Activated T-cell treated with anti-CD3 and anti-CD28 coated beads, Interleukin-2, amount 50 U/mL, for 48 hours (primary cell): Measurements from ENCODE around the gene BRD9.
"Not testable (repeated sequence)": the region's sequence is repeated elsewhere in the genome, so short reads cannot be mapped to it uniquely, and the experiment has no call there.

Source experiments
- DNase-seq, 2 experiments: peaks; one replicate each; pipeline ENCODE4 v3.0.0-alpha.2; 2020

Gene BRD9

DNA sequence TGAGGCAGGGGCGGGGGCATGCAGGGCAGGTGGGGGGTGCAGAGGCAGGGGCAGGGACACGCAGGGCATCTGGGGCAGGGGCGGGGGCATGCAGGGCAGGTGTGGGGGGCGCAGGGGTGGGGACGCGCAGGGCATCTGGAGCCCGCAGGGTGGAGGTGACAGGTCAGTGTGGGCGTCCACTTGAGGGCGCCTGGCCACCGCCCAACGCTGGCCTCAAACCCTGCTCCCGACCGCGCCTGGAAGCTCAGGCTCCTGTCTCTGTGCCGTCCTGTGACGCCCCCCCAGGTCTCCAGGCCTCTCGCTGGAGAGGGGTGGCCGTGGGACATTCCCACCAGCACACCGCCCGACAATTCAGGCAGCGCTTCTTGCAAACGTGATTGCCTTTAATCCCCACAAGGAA is 48.7 kb downstream of the BRD9 start:
- DNase-seq, result peak in 1 of 2 experiments; percentile 7

DNA sequence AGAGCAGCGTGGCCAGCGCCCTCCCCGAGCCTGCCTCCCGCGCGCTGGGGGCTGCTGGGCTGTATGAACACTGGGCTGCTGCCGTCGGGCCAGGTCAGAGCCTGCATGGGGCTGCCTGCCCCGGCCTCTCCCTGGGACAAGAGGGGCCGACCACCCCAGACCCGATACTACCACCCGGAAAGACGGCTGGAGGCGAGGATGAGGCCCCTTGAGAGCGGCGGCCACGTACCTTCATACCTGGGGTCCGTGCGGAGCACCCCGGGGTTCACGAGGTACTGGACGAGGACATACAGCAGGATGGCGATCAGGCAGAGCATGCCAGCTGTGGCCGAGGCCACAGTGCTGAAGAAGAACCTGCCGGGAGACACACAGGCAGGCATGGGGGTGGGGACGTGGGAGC is 49.2 kb downstream of the BRD9 start:
- DNase-seq, result peak in 1 of 2 experiments; percentile 2

DNA sequence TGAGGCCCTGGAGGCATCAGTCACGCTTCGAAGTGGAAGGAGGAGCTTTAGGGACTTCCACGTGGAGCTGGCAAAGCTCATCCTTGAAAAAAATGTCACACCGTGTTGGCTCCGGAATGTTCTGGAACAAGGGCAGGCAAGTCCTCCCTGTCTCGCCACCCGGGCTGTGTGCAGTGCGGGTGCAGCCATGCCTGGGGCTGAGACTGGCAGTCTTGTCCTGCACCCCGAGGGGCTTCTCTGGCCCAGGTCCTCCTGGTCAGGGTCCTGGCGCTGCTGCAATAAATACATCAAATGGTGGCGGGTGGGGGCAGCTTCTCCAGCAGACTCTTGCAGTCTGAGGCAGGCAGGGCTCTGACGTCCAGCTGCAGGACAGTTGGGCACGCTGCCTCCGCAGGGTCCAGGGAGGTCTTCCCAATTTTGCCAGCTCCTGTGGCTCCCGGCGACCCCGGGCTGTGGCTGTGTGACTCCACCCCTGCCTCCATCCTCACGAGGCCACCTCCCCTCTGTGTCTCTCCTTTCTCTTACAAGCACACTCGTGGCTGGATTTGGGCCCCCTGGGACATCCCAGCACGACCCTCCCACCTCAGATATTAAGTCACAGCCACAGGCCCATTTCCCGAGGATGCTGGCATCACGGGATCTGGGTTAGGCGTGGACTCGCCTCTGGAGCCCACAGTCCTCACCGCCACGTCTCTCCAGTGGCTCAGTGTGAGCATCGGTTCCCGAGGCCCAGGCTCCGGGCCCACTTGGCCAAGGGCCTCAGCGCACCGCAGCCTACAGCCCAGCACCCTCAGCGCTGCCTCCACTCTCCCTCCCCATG is 50.0 kb downstream of the BRD9 start:
- peak in 1 of 2 experiments; percentile 12 for DNase-seq

DNA sequence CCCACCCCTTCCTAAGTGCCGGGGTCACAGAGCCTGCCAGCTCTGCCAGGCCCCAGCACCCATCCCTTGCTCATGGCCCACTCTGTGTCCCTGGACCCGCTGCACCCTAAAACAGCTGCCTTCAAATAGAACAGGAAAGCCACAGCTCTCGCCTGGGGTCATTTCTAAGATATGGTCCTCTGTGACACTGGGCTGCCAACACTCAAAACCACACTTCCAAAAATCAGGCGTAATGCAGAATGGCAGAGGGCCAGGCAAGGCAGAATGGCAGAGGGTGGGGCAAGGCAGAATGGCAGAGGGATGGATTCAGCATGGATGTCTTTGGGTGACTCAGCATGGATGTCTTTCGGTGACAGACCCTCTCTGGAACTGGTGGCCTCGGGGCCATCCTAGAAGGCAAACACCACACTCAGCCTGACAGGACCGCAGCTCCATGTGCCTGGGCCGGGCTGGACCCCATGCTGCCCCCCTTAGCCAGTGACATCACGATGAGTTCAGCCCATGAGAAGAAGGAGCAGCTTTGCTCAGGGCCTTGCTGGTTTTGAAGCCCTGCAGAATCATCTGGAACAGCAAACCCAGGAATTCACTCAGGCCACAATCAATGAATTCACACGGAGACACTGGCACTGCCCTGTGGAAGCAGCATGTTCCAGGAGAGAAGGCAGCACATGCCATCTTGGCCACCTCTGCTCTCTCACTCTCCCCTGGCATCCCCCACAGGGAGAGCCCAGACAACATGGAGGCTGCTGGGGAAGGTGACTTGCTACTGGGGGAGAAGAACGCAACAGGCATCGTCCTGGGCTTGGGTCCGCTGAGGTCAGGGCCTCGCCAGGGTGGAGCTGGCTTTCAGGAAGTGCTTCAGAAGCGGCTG is 50.8 kb downstream of the BRD9 start:
- peak in 1 of 2 experiments; percentile 15 for DNase-seq

DNA sequence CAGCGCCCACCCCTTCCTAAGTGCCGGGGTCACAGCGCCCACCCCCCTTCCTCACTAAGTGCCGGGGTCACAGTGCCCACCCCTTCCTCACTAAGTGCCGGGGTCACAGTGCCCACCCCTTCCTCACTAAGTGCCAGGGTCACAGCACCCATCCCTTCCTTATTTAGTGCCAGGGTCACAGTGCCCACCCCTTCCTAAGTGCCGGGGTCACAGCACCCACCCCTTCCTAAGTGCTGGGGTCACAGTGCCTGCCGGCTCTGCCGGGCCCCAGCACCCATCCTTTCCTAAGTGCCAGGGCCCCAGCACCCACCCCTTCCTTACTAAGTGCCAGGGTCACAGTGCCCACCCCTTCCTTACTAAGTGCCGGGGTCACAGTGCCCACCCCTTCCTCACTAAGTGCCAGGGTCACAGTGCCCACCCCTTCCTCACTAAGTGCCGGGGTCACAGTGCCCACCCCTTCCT is 51.6 kb downstream of the BRD9 start:
- peak in 1 of 2 experiments; percentile 3 for DNase-seq

DNA sequence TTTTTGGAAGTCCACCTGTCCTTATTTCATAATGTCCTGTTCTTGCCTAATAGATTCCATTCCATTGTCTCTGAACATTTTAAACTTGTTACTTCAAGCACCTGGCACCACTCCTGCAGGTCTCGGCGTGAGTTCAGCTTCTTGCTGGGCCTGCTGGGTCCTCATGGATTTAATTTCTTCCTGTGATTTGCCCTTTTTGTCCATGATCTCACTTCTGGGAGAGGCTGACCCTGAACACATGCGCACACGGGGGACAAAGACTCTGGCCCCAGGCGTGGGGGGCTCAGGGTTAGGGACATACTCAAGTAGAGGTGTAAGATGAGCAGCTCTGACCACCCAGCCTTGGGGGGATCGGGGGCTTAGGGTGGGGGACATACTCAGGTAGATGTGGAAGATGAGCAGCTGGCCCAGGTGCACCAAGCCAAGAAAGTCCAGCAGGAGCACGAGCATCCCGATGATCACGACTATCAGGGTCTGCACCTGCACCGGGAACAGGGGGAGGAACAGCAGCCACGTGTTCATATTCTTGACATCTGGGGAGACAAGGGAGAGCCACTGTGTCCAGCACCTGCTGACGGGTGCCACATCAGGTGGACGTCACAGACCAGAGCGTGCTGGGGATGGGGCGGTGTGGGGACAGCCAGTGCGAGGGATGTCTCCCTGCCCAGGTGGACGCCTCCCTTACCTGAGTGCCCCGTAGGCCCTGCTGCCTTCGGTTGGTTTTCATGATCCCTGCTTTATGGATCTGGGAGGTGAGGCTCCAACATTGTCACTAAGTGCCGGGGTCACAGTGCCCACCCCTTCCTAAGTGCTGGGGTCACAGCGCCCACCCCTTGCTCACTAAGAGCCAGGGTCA is 52.3 kb downstream of the BRD9 start:
- not testable (repeated sequence) for DNase-seq

DNA sequence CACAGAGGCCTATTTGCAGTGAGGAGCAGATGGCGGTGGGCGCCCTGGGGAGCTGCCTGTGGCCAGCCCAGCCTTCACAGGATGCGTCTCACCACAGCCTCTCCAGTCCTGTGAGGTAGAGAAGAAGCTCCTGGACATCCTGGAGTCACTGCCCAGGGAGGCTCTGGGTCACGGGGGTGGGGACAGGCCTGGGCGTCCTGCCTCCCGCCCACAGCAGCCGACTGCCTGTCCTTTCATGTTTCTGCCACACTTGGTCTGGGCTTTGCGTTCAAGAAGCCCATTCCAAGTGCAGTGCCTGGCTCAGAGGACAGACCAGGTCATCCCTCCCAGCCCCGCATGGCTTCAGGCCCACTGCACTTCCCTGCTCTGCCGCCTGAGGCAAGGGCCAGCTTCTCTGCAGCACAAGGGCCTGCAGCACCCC is 54.2 kb downstream of the BRD9 start:
- DNase-seq, result not testable (repeated sequence)

DNA sequence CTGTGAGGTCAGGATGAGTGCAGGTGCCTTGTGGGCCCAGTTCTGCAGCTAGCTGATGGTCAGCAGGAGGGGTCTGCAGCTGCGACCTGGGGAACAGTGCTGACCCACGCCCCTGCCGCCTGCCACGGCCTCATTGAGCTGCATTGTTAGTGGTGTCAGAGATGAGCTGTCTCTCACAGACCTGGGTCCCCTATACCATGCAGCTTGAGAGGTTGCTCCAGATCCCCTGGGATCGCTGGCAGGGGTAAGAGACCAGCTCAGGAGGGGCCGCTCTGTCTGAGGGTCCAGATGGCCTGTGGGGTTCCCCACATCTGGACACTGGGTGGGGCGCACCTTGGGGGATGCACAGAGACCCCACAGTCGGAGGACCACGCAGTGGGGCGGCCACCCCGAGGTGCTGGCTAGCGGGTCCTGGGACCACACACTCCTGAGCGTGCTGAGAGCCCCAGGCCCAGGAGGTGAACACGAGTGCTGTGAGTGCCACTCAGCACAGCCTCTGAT is 54.9 kb downstream of the BRD9 start:
- not testable (repeated sequence) for DNase-seq

DNA sequence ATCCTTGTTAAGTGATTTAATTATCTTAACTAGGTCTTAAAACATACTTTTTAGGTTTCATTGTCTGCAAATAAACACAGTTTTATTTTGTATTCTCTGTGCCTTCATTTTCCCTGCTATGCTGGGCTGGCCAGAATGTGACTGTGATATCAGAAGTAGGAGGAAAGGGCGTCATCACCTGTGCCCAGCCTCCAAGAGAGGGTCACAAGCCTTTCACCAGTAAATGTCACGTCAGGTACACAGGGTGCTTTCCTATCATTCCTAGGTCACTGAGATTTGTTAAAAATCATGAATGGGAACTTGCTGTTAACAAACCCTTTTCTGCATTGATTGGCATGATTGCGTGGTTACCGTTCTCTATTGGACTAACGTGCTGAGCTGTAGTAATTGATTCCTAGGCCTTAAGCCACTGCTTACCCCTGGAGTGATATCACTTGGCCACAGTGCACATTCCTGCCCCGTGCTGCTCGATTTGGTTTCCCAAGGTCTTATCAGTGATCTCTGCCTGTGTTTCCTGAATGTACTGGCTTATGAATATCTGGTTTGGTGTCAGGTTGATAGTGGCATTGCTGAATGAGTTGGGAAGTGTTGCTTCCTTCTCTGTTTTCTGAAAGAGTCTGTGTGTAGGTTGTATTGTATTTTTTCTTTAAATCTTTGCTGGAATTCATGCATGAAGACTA is 56.5 kb downstream of the BRD9 start:
- not testable (repeated sequence) for DNase-seq

DNA sequence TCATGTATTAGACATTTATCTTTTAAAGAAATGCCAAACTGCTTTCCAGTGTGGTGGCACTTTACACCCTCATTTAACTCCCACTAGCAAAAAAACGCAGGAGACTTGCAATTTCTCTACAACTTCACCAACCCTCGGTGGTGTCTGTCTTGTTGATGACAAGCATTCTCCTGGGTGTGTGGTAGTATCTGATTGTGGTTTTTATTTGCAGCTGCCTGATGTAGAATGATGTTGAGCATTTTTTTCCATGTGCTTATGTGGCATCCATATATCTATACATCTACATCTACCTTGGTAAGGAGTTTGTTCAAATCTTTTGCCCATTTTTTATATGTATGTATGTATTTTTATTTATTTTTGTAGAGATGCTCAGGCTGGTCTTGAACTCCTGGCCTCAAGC is 58.6 kb downstream of the BRD9 start:
- DNase-seq, result not testable (repeated sequence)

DNA sequence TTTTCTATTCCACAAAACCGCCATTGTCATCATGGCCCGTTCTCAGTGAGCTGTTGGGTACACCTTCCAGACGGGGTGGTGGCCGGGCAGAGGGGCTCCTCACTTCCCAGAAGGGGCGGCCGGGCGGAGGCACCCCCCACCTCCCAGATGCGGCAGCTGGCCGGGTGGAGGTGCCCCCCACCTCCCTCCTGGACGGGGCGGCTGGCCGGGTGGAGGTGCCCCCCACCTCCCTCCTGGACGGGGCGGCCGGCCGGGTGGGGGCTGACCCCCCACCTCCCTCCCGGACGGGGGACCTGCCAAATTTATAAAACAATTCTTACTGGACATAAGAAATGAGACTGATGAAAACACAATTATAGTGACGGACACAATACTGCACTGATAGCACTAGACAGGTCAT is 64.4 kb downstream of the BRD9 start:
- not testable (repeated sequence) for DNase-seq

DNA sequence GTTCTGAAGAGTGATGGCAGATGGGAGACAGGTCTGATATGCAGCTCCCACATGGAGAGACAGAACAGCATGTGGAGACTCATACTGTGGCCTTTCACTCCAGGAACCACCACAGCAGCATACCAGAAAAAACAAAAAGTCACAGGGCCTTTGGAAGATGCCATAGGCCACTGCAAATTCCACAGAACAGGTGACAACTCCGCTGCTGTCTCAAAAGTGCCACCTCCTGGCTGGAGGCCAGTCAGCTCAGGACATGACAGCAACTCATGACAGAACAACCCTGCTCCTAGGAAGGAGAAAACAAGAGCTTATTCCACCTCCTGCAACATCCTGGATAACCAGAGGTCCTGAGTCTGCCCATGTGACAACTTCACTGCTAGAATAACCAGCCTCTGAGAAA is 67.1 kb downstream of the BRD9 start:
- not testable (repeated sequence) for DNase-seq

DNA sequence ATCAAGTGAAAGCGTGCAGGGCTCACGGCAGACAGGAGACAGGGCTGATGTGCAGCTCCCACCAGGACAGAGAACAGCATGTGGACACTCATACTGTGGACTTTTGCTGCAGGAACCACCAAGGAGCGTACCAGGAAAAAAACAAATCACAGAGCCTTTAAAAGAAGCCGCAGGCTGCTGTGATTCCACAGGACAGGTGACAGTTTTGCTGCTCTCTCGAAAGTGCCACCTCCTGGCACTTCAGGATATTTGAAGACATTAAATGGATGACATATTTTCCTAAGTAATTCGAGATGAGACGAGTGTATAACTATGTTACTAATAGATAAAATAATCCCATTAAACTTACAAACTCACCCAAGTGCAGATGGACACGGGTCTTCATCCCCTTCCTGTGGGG is 71.1 kb downstream of the BRD9 start:
- no peak for DNase-seq

DNA sequence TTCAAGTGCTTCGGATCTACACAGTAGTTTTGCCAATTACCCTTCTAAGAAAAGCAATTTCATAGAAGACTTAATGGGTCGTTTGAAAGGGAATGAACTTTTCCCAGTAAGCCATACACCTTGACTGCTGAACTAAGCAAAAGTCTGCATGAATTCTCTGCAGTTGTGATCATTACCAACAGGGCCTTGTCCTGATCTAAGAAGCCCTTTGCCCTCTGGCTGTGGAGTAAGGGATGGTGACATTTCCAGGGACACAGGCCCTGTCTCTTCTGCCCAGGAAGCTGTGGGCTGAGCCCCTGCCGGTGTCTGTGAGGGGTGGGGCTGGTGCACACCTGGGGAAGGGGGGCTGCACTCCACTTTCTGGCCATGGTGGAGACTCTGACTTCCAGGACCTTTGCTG is 72.4 kb downstream of the BRD9 start:
- no peak for DNase-seq

DNA sequence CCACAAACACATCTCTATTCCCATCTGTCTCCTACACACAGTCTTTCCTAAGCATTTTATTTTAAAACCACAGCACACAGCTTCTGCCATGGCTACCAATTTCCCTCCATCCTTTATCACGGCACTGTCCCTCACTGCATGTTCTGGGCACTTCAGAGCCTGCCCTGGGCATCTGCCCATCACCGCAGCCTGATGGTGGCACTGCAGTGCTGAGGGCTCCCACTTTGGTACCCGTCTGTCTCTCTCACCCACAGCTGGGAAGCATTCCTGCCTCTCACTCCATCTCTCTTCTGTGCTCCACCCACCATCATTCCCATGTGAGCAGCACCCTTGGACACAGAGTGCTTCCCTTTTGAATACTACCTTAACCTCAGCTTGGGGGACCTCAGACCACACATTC is 73.5 kb downstream of the BRD9 start:
- DNase-seq, result no peak

DNA sequence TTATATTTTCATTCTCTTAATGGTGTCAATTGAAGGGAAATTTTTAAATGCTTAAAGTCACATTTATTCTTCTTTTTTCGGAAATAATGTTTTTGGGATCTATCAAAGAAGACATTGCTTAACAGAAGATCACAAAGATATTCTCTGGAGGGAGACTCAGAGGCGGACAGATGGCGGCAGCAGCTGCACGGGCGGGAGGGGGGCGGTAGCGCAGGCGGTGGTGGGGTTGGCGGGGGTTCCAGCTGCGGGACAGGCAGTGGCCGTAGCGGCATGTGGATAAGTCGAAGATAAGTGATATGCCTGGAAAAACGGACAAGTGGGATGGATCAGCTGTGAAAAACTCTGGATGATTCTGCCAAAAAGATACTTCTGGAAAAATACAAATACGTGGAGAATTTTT is 76.4 kb downstream of the BRD9 start:
- no peak for DNase-seq

DNA sequence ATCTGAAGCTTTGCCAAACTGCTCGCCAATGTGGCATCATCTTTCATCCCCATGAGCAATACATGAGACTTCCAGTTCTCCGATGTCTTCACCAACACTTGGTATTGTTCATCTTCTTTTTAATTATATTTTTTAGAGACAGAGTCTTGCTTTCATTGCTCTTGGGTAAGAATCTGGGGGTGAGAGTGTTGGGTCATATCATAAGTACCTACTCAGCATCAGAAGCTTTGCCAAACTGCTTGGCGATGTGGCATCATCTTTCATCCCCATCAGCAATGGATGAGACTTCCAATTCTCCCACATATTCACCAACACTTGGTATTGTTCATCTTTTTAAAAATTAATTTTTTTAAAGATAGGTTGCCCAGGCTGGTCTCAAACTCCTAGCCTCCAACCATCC is 77.2 kb downstream of the BRD9 start:
- DNase-seq, result no peak
